Measurements from ENCODE around the gene TBC1D1.

The TBC1D1 gene

GRCh38 chr4:37890801-37891259 lies at the start of gene TBC1D1:
Gene TBC1D1 (plus strand): TSS chr4:37891084. CDS start chr4:37902096, 11,012 bp downstream.
- Histone ChIP-seq H3K27me3 (ENCODE audit: insufficient read depth, insufficient read length) (peaks cover 59% of the 10 kb centered on the region), H3K36me3 (ENCODE audit: insufficient read depth, insufficient read length, low read length) (no peaks in the 10 kb centered on the region), H3K9ac (ENCODE audit: insufficient read length, low read depth) (peak within 1 kb of the TSS; percentile 56), H3K9me3 (ENCODE audit: insufficient read depth, low read length) (no peaks in the 10 kb centered on the region), H3K4me3 (ENCODE audit: insufficient read length, low read depth) (peak within 1 kb of the TSS; percentile 40), H3K4me1 (ENCODE audit: insufficient read depth, insufficient read length) (no peaks in the 10 kb centered on the region)
- TF ChIP-seq ZNF274 (IDR thresholded peaks at IDR 0.05; ENCODE audit: low read depth, low read length), result no peak
- no peak for TF ChIP-seq SUZ12 (IDR thresholded peaks at IDR 0.05; ENCODE audit: extremely low read depth, insufficient read depth, insufficient read length)
- TF ChIP-seq YY1 (IDR thresholded peaks at IDR 0.05; ENCODE audit: insufficient read depth, insufficient read length), result no peak
- DNase-seq (ENCODE audit: low read depth, low spot score), result no peak

GRCh38 chr4:37844204-37844603 lies 46.7 kb upstream of the TBC1D1 start:
- H3K9ac ChIP-seq (ENCODE audit: insufficient read length, low read depth), result no peak overlapping the region
- peaks cover 2% of the 10 kb centered on the region for H3K4me1 ChIP-seq (ENCODE audit: insufficient read depth, insufficient read length)
- H3K4me3 ChIP-seq (ENCODE audit: insufficient read length, low read depth), result no peak overlapping the region
- no peaks in the 10 kb centered on the region for H3K9me3 ChIP-seq (ENCODE audit: insufficient read depth, low read length)
- no peak for DNase-seq (ENCODE audit: low read depth, low spot score)
- peaks cover 53% of the 10 kb centered on the region for H3K36me3 ChIP-seq (ENCODE audit: insufficient read depth, insufficient read length, low read length)
- TF ChIP-seq ZNF274 (IDR thresholded peaks at IDR 0.05; ENCODE audit: low read depth, low read length) (no peak), SUZ12 (IDR thresholded peaks at IDR 0.05; ENCODE audit: extremely low read depth, insufficient read depth, insufficient read length) (no peak), YY1 (IDR thresholded peaks at IDR 0.05; ENCODE audit: insufficient read depth, insufficient read length) (no peak)
- no peaks in the 10 kb centered on the region for H3K27me3 ChIP-seq (ENCODE audit: insufficient read depth, insufficient read length)

GRCh38 chr4:37845201-37845600 lies 45.7 kb upstream of the TBC1D1 start:
- Histone ChIP-seq H3K36me3 (ENCODE audit: insufficient read depth, insufficient read length, low read length) (peaks cover 47% of the 10 kb centered on the region), H3K9ac (ENCODE audit: insufficient read length, low read depth) (no peak overlapping the region), H3K4me3 (ENCODE audit: insufficient read length, low read depth) (no peak overlapping the region)

GRCh38 chr4:37847311-37847884 lies 43.5 kb upstream of the TBC1D1 start:
- peaks cover 41% of the 10 kb centered on the region for H3K36me3 ChIP-seq (ENCODE audit: insufficient read depth, insufficient read length, low read length)
- peaks cover 2% of the 10 kb centered on the region for H3K4me1 ChIP-seq (ENCODE audit: insufficient read depth, insufficient read length)
- no peak overlapping the region for H3K9ac ChIP-seq (ENCODE audit: insufficient read length, low read depth)

More at GRCh38 chr4:37845201-37845600, 45.7 kb upstream of the TBC1D1 start:
- Histone ChIP-seq H3K27me3 (ENCODE audit: insufficient read depth, insufficient read length) (no peaks in the 10 kb centered on the region), H3K4me1 (ENCODE audit: insufficient read depth, insufficient read length) (peaks cover 2% of the 10 kb centered on the region), H3K9me3 (ENCODE audit: insufficient read depth, low read length) (no peaks in the 10 kb centered on the region)
- TF ChIP-seq SUZ12 (IDR thresholded peaks at IDR 0.05; ENCODE audit: extremely low read depth, insufficient read depth, insufficient read length) (no peak), YY1 (IDR thresholded peaks at IDR 0.05; ENCODE audit: insufficient read depth, insufficient read length) (no peak), ZNF274 (IDR thresholded peaks at IDR 0.05; ENCODE audit: low read depth, low read length) (no peak)
- no peak for DNase-seq (ENCODE audit: low read depth, low spot score)

GRCh38 chr4:37852376-37852775 lies 38.5 kb upstream of the TBC1D1 start:
- Histone ChIP-seq H3K4me3 (ENCODE audit: insufficient read length, low read depth) (no peak overlapping the region), H3K4me1 (ENCODE audit: insufficient read depth, insufficient read length) (no peaks in the 10 kb centered on the region), H3K9me3 (ENCODE audit: insufficient read depth, low read length) (no peaks in the 10 kb centered on the region), H3K9ac (ENCODE audit: insufficient read length, low read depth) (no peak overlapping the region), H3K36me3 (ENCODE audit: insufficient read depth, insufficient read length, low read length) (peaks cover 22% of the 10 kb centered on the region), H3K27me3 (ENCODE audit: insufficient read depth, insufficient read length) (no peaks in the 10 kb centered on the region)
- no peak for TF ChIP-seq SUZ12 (IDR thresholded peaks at IDR 0.05; ENCODE audit: extremely low read depth, insufficient read depth, insufficient read length)
- no peak for TF ChIP-seq ZNF274 (IDR thresholded peaks at IDR 0.05; ENCODE audit: low read depth, low read length)
- no peak for TF ChIP-seq YY1 (IDR thresholded peaks at IDR 0.05; ENCODE audit: insufficient read depth, insufficient read length)
- no peak for DNase-seq (ENCODE audit: low read depth, low spot score)

More at GRCh38 chr4:37847311-37847884, 43.5 kb upstream of the TBC1D1 start:
- no peaks in the 10 kb centered on the region for H3K9me3 ChIP-seq (ENCODE audit: insufficient read depth, low read length)
- no peak overlapping the region for H3K4me3 ChIP-seq (ENCODE audit: insufficient read length, low read depth)
- no peak for DNase-seq (ENCODE audit: low read depth, low spot score)
- TF ChIP-seq ZNF274 (IDR thresholded peaks at IDR 0.05; ENCODE audit: low read depth, low read length), result no peak
- TF ChIP-seq YY1 (IDR thresholded peaks at IDR 0.05; ENCODE audit: insufficient read depth, insufficient read length), result no peak
- TF ChIP-seq SUZ12 (IDR thresholded peaks at IDR 0.05; ENCODE audit: extremely low read depth, insufficient read depth, insufficient read length), result no peak
- H3K27me3 ChIP-seq (ENCODE audit: insufficient read depth, insufficient read length), result no peaks in the 10 kb centered on the region

- Histone ChIP-seq H3K36me3 (ENCODE audit: insufficient read depth, insufficient read length, low read length) (peaks cover 9% of the 10 kb centered on the region), H3K9me3 (ENCODE audit: insufficient read depth, low read length) (no peaks in the 10 kb centered on the region), H3K4me3 (ENCODE audit: insufficient read length, low read depth) (no peak overlapping the region), H3K27me3 (ENCODE audit: insufficient read depth, insufficient read length) (no peaks in the 10 kb centered on the region), H3K4me1 (ENCODE audit: insufficient read depth, insufficient read length) (no peaks in the 10 kb centered on the region), H3K9ac (ENCODE audit: insufficient read length, low read depth) (no peak overlapping the region)
- no peak for DNase-seq (ENCODE audit: low read depth, low spot score)
- TF ChIP-seq ZNF274 (IDR thresholded peaks at IDR 0.05; ENCODE audit: low read depth, low read length) (no peak), SUZ12 (IDR thresholded peaks at IDR 0.05; ENCODE audit: extremely low read depth, insufficient read depth, insufficient read length) (no peak), YY1 (IDR thresholded peaks at IDR 0.05; ENCODE audit: insufficient read depth, insufficient read length) (no peak)
These were observed 32.8 kb upstream of the TBC1D1 start for GRCh38 chr4:37858112-37858511.

GRCh38 chr4:37858872-37859271 lies 32.0 kb upstream of the TBC1D1 start:
- Histone ChIP-seq H3K27me3 (ENCODE audit: insufficient read depth, insufficient read length) (no peaks in the 10 kb centered on the region), H3K9me3 (ENCODE audit: insufficient read depth, low read length) (no peaks in the 10 kb centered on the region), H3K4me1 (ENCODE audit: insufficient read depth, insufficient read length) (no peaks in the 10 kb centered on the region), H3K4me3 (ENCODE audit: insufficient read length, low read depth) (no peak overlapping the region), H3K36me3 (ENCODE audit: insufficient read depth, insufficient read length, low read length) (peaks cover 13% of the 10 kb centered on the region), H3K9ac (ENCODE audit: insufficient read length, low read depth) (no peak overlapping the region)
- no peak for TF ChIP-seq SUZ12 (IDR thresholded peaks at IDR 0.05; ENCODE audit: extremely low read depth, insufficient read depth, insufficient read length)
- TF ChIP-seq ZNF274 (IDR thresholded peaks at IDR 0.05; ENCODE audit: low read depth, low read length), result no peak
- TF ChIP-seq YY1 (IDR thresholded peaks at IDR 0.05; ENCODE audit: insufficient read depth, insufficient read length), result no peak
- no peak for DNase-seq (ENCODE audit: low read depth, low spot score)
